GM21447 (cell line): ENCODE results near the gene HOXA7.

ENCODE experiments used
- ATAC-seq: cut with Tn5 transposase; IDR thresholded peaks from one replicate; pipeline ENCODE4 v1.9.1; 2021; ENCODE audit not compliant: unreplicated experiment

Gene HOXA7

DNA sequence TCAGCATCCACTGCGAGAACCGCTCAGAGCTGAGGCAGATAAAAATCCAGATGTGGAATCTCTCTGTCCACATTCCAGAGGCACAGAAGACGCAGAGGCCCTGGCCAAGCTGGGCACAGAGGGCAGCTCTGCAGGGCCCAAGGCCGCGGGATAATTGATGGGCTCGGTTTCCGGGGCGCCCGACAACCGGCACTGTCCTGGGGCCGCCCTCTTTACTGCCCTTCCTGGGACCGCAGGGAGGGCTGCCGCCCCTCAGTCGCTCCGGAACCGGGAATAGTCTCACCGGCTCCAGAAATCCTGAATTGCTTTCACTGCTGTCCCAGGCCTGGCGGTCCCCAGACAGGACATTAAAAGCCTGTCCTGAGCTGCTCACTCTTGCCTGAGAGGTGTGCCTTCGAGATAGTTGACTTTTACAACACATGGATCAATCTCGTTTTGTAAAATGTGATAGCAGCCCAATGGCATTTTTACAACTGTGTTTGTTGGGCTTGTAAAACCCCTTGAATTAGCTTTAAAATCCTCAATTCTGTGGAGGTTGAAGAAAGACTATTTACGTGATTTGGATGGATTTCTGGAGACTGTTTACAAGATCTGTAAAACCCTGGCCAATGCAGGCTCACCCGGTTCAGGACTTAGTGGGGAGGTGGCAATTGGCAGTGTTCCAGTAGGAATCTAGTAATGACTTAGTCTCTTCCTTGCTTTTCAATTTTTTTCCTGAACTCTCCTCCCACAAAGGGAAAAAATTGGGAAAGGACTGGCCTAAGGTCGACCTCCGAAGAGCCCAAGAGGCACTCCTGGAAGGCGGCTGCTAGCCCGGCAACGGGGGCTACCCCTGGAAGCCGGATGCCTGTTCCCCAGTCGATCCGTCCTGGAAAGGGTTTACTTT is 7.5 kb downstream of the HOXA7 start:
- no peak for ATAC-seq

DNA sequence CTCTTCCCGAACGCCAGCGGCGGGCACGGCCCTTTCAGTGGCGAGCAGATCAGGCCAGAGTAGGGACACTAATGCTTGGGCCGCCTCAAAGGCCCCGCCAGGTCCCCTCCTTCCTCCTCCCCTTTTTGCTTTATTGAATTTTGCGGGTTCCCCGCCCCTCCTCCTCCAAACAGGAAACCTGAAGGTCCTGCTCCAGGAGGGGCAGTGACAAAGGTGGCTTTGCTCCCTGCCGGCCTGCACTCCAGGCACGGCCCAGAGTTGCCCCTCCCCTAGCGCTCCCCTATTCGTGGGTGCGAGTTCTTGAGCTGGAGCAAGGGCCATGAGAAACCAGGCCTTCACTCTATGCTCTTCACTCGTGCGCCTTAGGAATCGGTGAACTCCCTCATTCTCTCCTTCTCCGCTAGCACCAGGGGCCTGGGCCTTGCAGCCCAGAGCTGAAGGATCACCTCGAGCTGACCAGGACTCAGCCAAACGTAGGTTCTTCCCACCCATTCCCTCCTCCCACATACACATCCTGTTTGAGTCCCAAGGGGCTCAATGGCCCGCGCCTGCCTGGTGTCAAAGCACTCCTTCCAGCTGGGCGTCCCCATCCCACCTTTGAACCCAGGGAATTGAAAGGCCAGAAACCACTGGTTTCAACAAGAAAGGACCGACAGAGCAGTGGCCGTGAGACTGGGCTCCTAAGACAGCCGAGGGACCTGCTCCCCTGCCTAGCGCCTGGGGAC is 8.3 kb downstream of the HOXA7 start:
- ATAC-seq: no peak

DNA sequence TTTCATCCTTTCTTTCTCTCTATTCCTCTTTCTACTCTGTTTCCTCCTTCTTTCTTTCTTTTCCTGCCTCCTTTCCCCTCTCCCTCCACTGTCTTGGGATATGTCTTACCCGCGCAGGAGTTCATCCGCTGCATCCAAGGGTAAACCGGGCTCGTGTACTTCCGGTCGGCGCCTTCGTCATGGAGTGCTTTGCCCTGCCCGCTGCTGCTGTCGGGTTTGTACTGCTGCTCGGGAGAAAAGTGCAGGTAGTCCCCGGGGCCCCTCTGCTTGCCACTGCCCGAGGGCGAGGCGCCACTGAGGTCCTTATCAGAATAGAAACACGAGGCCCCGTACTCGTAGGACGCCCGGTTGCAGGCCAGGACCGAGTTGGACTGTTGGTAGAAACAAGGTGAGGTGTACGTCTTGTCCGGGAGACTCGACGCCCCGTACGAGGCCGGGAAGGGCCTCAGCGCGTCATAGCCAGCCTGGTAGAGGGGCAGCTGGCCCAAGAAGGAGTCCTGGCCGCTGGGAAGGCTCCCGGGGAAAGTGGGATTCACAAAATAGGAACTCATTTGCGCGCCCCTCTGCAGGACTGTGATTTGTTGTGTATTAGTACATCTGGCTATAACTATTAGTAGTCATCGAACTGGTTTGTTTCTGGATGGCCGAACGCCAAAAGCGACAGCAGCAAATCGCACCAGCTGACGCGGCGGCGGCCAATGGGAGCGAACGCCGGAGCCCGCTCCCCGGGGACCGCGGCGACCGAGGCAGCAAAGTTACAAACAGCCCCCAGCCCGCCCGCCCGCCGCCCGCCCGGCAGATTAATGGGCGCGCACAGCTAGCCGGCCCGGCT is 9.1 kb downstream of the HOXA7 start, which contains the start of gene HOXA6:
TSS of gene HOXA6 (minus strand) at position 576 of the 832 bp plus-strand sequence. CDS start at position 551, 25 bp downstream.
- ATAC-seq: no peak

DNA sequence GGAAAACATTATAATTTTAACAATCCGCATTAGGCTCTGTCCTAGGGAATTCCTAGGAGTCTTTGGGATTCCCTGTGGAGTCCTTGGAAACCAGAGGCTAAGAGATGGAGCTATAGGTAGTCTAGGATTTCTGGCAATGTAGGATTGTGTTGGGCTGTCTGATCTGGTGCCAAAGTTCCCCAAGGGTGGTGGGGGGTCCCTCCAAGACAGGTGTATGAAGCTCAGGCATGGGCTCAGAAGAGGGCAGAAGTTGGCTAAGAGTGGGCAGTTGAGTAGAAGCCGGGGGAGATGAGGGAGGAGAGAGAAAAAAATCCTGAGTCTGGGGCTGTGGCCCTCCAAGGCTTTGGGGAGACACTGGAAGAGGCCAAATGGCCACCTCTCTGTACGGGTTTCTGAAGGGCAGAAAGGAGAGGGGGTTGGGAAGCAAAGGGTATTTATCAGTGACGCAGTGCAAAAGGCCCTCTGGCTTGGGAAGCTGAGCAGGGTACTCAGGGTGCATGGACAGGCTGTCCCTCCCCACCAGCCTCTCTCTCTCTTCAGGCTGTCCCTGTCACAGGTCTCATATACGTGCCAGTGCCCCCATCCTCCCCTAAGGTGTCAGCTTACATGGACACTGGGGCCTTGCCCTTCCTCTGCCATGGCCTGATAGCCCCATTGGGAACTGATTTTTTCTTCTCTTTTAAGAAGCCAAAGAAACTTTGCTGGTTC is 9.8 kb downstream of the HOXA7 start:
- ATAC-seq: no peak

DNA sequence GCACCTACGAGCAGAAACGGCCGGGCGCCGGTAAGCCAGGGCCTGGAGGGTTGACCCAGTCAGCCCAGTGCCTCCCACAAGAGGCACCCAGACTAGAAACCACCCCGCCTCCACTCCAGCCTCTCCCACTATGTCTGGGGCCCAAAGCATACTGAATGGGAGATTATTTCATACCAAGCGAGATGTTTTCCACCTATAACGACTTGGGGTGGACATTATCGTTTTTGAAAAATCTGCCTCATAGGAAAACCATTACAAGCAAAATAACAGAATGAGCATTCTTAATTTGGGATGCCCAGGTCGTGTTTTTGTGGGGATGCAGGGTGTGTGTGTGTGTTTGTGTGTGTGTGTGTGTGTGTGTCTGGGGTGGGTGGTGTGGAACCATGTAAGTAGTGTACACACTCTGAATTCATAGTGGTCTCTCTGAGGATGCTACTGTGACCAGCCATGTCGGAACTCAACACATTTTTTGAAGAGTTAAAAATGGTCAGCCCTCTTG is 10.5 kb downstream of the HOXA7 start:
- ATAC-seq: no peak

DNA sequence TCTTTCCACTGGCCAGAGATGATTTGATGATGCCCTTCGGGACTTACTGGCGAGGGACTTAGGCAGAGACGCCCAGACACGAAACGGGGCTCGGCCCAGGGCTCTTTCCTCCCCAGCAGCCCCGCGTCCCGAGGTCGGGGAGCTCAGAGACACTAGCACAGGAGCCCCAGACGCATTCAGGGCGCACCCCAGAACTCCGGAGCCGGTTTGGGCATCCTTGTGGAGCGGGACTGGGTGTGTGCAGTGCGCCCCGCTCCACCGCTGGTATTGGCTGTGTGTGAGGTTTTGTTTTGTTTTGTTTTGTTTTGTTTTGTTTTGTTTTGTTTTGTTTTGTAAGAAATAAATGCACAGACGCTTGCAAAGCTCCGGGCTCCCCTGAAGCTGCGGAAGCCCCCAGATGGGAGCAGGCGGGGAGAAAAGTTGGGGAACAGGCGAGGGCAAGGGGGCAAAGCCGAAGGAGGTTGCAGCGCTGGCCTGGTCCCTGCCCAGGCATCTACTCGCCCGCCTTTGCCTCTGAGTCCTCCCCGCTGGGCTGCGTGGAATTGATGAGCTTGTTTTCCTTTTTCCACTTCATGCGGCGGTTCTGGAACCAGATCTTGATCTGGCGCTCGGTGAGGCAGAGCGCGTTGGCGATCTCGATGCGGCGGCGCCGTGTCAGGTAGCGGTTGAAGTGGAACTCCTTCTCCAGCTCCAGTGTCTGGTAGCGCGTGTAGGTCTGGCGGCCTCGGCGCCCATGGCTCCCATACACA is 11.1 kb downstream of the HOXA7 start:
- no peak for ATAC-seq

DNA sequence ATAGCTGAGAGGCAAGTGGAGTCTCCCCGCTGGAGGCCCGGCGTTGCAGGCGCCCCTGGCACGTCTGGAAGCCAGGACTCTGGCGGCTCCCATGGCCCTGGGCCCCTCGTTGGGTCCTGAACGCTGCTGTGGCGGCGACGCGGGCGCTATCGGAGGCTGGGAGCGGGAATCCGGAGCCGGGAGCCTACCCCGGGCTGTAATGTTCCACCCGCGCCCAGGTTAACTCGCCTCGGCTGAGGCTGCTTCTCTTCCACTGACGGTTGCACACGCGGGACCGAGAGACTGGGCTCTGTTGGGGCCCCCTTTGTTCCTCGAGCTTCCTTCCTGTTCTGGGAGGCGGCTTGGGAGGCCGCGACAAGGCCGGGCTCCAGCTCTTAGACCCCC is 11.7 kb downstream of the HOXA7 start:
- no peak for ATAC-seq

DNA sequence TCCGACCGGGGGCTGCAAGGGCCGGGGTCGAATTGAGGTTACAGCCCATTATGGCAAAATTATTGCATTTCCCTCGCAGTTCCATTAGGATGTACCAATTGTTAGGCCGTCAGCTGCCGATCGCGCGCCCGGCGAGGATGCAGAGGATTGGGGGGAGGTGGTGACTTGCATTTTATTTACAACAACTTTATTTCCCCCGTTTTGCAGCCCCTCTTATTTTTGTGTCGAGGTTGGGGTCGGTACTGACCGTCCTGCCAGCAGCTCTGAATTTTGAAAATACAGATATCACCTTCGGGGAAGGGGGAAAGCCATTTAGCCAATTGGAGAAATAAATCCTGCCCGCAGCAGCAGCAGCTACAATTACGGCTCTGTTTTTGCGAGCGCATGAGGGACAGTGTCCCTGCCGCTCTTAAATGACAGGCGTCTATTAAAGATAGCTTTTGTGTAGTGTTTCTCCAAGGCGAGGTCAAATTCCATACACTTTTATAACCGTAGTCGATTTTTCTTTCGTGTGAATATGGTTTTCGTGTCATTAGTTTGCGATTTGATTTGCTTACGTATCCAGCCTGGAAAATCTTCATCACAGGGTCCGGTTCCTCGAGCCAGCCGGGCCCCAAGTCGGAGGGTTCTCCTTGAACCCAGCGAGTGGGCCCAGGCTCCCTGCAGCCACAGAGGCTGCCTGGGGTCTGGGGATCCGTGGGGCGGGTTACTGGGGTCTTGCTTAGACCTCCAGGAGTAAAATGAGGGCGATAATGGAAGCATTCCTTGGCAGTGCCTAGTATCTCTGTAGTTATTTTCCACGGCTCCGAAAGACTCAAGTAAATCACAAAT is 12.3 kb downstream of the HOXA7 start:
- no peak for ATAC-seq

DNA sequence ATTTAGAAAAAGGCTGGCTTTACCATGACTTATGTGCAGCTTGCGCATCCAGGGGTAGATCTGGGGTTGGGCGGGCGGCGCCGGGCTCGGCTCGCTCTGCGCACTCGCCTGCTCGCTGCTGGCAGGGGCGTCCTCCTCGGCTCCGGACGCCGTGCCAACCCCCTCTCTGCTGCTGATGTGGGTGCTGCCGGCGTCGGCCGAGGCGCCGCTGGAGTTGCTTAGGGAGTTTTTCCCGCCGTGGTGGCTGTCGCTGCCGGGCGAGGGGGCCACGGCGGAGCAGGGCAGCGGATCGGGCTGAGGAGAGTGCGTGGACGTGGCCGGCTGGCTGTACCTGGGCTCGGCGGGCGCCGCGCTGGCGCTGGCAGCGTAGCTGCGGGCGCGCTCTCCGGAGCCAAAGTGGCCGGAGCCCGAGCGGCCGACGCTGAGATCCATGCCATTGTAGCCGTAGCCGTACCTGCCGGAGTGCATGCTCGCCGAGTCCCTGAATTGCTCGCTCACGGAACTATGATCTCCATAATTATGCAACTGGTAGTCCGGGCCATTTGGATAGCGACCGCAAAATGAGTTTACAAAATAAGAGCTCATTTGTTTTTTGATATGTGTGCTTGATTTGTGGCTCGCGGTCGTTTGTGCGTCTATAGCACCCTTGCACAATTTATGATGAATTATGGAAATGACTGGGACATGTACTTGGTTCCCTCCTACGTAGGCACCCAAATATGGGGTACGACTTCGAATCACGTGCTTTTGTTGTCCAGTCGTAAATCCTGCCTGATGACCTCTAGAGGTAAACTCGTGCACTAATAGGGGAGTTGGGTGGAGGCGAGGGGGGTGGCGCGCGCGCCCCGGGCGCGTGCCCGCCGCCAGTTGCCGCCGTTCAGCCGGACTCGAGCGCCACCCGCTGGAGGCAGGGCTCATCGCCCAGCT is 13.2 kb downstream of the HOXA7 start, which contains the start of gene HOXA5:
TSS of gene HOXA5 (minus strand) at position 659 of the 927 bp plus-strand sequence. CDS start at position 585, 74 bp downstream.
- no peak for ATAC-seq

DNA sequence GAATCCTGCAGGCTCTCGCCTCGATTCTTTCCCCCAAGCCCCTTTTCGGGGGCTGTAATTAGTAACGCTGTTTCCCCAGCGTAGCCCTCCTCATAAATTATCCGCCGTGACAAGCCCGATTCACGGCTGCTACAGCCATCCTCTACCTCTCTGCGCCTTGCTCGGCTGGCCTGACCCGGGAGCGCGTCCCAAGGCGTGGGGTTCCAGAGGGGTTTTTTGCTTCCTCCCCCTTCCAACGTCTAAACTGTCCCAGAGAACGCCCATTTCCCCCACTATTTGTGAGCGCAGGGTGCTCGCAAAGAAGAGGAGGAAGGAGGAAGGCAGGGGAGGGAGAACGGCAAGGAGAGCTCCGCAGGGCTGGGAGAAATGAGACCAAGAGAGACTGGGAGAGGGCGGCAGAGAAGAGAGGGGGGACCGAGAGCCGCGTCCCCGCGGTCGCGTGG is 13.9 kb downstream of the HOXA7 start:
- no peak for ATAC-seq

DNA sequence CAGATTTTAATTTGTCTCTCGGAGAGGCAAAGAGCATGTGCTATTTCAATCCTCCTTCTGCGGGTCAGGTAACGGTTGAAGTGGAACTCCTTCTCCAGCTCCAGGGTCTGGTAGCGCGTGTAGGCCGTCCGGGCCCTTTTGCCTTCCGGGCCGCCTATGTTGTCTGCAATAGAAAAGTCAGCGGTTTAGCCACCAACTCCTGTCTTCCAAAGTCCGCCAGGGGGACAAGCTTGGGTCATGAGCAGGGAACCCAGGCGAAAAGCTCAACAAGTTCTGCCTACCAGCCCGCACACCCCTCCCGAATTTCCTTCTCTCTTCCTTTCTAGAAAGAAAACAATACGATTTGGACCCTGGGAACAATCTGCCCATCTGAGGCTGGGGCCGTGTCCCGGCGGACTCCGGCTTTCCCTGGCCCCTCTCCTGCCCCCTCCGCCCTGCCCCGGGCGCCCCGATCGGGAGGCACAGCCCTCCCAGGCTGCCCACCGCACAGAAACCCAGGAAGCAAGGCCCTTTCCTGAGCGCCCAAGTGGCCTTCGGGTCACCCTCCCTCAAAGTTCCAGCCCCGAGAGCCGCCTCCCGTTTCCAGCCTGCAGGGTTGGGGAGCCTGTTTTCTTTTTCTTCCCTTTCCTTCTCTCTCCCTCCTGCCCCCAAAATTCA is 14.4 kb downstream of the HOXA7 start:
- no peak for ATAC-seq

DNA sequence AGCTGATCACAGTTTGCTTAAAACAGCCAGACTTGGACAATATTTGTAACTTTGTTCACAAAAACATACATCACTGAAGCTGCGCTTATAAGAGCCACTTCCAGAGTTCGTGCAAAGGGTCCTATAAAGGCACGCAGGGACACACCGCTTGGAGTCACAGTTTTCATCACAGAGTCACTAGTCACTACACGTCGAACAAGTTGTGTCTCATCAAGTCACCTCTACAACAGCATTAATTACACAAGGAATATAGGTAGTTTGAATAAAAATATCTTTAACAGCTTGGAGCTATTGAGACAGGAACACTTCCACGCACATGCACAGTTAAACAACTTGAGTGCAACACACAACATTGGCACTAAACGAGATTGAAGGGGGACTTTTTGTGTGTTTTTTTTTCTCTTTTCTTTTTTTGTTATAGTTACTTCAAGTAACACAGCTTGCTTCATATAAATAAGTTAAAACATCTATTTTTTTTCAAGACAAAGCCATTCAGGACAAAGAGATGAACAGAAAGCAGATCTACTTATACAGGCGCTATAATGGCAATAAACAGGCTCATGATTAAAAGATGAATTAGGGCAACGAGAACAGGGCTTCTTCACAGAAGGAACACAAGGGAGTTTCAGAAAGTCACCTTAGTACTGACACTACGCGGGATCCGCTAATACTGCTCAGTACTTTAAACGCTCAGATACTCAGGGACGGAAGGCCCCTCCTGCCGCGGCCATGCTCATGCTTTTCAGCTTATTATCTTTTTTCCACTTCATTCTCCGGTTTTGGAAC is 15.1 kb downstream of the HOXA7 start:
- no peak for ATAC-seq

DNA sequence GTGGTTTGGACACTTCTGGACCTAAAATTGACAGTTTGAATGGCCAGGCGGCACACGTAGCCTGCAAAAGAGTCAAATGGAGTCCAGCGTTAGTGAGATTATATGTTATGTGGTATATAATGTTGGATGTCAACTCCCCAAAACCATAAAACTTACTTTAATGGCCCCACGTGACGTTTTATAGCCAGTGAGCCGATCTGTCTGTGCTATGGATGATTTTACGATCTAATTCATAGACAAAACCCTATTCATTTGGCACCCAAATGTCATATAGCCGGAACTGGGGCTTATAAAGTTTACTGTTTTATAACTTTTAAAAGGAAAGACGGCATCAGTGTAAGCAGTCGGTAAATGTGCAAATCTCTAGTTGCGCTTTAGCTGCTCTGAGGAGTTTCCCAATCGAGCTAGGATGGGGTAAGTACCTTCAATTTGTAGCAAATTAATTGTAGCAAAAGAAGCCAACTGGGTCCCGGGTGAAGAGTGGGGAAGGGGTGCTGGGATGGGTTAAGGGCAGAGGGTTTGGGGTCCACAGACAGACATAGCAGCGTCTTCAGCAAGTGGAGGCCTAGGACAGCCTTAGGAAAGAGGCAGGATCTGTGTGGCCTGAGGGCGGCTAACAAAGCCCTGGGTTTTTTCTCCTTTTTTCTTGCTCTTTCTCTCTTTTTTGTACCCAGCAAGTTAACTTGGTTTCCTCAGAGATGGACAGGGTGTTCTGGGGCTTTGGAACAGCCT is 16.2 kb downstream of the HOXA7 start:
- ATAC-seq: no peak

DNA sequence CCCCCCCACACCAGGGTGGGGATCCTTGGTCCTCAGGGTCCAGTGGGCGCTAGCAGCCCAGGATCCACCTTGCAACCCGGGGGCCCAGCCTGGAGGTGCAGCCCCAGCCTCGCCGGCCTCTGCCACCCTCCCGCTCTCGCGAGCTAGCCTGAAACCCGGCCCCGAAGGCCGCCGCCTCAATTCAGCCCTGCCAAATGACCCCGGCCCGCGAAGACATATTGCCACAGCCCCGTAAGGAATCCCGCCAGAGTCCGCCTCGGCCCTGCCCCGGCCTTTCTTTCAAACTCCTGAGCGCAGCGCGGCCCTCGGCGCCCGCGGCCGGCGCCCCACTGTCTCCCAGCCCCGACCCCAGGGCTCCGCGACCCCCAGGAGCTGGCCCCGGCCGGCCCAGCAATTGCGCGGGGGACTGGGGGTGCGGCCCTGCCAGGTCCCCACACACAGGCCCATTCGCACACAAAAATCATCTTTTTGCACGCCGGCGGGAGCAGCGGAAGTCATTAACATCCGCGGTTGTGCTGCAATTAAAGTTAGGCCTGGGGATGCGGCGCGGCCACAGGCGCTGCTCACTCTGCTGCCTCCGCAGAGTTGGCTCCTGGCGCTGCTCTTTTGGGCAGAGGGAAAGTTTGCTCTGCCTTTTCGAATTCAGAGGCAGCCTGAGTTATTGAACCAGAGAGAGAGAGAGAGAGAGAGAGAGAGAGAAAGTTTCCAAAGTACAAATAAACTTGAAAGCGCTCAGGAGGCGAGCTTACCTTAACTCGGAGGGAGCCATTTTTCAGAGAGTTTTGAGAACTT is 16.9 kb downstream of the HOXA7 start:
- ATAC-seq: no peak

DNA sequence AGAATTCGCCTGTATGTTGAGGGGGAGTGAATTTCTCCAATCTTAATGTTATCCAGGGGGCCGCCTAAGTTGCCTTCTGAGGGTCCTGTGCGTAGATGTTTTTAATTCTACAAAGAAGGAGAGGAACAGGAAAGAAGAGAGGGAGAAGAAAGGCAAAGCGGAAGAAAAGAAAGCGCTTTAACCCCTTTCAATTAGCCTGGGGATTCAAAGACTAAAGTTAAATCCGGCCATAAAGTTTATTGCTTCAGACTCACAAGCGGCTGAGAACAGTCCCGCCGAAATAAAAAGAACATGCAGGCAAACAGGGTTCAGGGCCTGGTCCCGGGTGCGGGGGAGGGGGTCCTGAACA is 17.5 kb downstream of the HOXA7 start:
- no peak for ATAC-seq
